Measurements from ENCODE around the gene ICAM3. TPM values are rescaled to one million over a fixed set of nuclear protein-coding genes. Genes with fewer than 3 reads are reported as not detected.
A peak's percentile ranks its signal among the peaks of the same experiment; 100 is the strongest.

Gene ICAM3
- total RNA-seq, 2 experiments from 2014 or later: 63.7 to 76.4 TPM

- no peaks in the 10 kb centered on the region for H3K9me3 ChIP-seq (ENCODE audit: low read length)
- peaks cover 9% of the 10 kb centered on the region for H3K4me1 ChIP-seq (ENCODE audit: insufficient read depth, low read length, poor library complexity, severe bottlenecking)
- ChIA-PET POLR2A (no interaction called here), CTCF (ENCODE audit: unreplicated experiment) (no interaction called here)
- H3K9me2 ChIP-seq (ENCODE audit: insufficient read depth, low read length): no peaks in the 10 kb centered on the region
- DNase-seq (ENCODE audit: low spot score): no peak
- H3K27ac ChIP-seq (ENCODE audit: low read depth, low read length, poor library complexity, severe bottlenecking): no peak overlapping the region
- no peaks in the 10 kb centered on the region for H4K20me1 ChIP-seq (ENCODE audit: insufficient read depth, low read length)
- no peaks in the 10 kb centered on the region for H3K79me2 ChIP-seq (ENCODE audit: insufficient read depth, low read depth, low read length)
- TF ChIP-seq, protein P1, sequence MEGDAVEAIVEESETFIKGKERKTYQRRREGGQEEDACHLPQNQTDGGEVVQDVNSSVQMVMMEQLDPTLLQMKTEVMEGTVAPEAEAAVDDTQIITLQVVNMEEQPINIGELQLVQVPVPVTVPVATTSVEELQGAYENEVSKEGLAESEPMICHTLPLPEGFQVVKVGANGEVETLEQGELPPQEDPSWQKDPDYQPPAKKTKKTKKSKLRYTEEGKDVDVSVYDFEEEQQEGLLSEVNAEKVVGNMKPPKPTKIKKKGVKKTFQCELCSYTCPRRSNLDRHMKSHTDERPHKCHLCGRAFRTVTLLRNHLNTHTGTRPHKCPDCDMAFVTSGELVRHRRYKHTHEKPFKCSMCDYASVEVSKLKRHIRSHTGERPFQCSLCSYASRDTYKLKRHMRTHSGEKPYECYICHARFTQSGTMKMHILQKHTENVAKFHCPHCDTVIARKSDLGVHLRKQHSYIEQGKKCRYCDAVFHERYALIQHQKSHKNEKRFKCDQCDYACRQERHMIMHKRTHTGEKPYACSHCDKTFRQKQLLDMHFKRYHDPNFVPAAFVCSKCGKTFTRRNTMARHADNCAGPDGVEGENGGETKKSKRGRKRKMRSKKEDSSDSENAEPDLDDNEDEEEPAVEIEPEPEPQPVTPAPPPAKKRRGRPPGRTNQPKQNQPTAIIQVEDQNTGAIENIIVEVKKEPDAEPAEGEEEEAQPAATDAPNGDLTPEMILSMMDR (conservative IDR thresholded peaks at IDR 0.05; ENCODE audit: low read length): no peak
- TF ChIP-seq EZH2phosphoT487 (IDR thresholded peaks at IDR 0.05; ENCODE audit: borderline replicate concordance, low read depth, low read length): no peak
- no peaks in the 10 kb centered on the region; the same call in 1 of the 2 replicates for H3K36me3 ChIP-seq (ENCODE audit: insufficient read depth, low read length)
- H3K4me3 ChIP-seq (ENCODE audit: low read depth, low read length, poor library complexity, severe bottlenecking): no peak overlapping the region
- intact Hi-C loops (cut with micrococcal nuclease; ENCODE audit: unreplicated experiment): no loop called here
- H2AFZ ChIP-seq (ENCODE audit: low read length): no peak overlapping the region; the same call in 1 of the 2 replicates
- BruUV-seq (replicated peaks): no TSS peak
- H3K4me2 ChIP-seq (ENCODE audit: low read length): no peak overlapping the region
Observed at GRCh38 chr19:10299545-10300458, 39.6 kb downstream of the ICAM3 start.

- Histone ChIP-seq H2AFZ (ENCODE audit: low read length) (no peak overlapping the region), H3K4me1 (ENCODE audit: insufficient read depth, low read length, poor library complexity, severe bottlenecking) (peaks cover 27% of the 10 kb centered on the region), H3K9me3 (ENCODE audit: low read length) (no peaks in the 10 kb centered on the region), H4K20me1 (ENCODE audit: insufficient read depth, low read length) (no peaks in the 10 kb centered on the region), H3K79me2 (ENCODE audit: insufficient read depth, low read depth, low read length) (no peaks in the 10 kb centered on the region), H3K9me2 (ENCODE audit: insufficient read depth, low read length) (no peaks in the 10 kb centered on the region), H3K4me2 (ENCODE audit: low read length) (peak overlapping the region; percentile 32; the same call in 1 of the 2 replicates), H3K4me3 (ENCODE audit: low read depth, low read length, poor library complexity, severe bottlenecking) (no peak overlapping the region), H3K27ac (ENCODE audit: low read depth, low read length, poor library complexity, severe bottlenecking) (no peak overlapping the region), H3K36me3 (ENCODE audit: insufficient read depth, low read length) (no peaks in the 10 kb centered on the region)
- BruUV-seq (replicated peaks): no TSS peak
- POLR2A ChIA-PET: no interaction called here
- CTCF ChIA-PET (ENCODE audit: unreplicated experiment): no interaction called here
- intact Hi-C loops (cut with micrococcal nuclease; ENCODE audit: unreplicated experiment): no loop called here
- no peak for DNase-seq (ENCODE audit: low spot score)
- TF ChIP-seq EZH2phosphoT487 (IDR thresholded peaks at IDR 0.05; ENCODE audit: borderline replicate concordance, low read depth, low read length): no peak
- TF ChIP-seq, protein P1 (conservative IDR thresholded peaks at IDR 0.05; ENCODE audit: low read length): no peak
Observed at GRCh38 chr19:10295847-10296591, 43.4 kb downstream of the ICAM3 start.

Measured in OCI-LY7 (cell line).